Measurements from ENCODE around the gene LPA. TPM values are rescaled to one million over a fixed set of nuclear protein-coding genes. Genes with fewer than 3 reads are reported as not detected.
"Not testable (repeated sequence)": the region's sequence is repeated elsewhere in the genome, so short reads cannot be mapped to it uniquely, and the experiment has no call there.

The LPA gene
- total and polyA plus RNA-seq, 12 donors: 0.10 to 5.7 (median 0.57) TPM; not detected in 5

- intact Hi-C loops (cut with DNase I): no loop called here
- no peak for DNase-seq
- Histone ChIP-seq H3K36me3 (replicated peaks in 1 of 2) (no peaks in the 10 kb centered on the region), H3K9me3 (replicated peaks in 1 of 3) (no peaks in the 10 kb centered on the region), H3K27ac (no peak overlapping the region), H3K4me3 (no peak overlapping the region), H3K27me3 (no peaks in the 10 kb centered on the region), H3K4me1 (replicated peaks in 1 of 2) (no peaks in the 10 kb centered on the region)
- TF ChIP-seq, protein P1, sequence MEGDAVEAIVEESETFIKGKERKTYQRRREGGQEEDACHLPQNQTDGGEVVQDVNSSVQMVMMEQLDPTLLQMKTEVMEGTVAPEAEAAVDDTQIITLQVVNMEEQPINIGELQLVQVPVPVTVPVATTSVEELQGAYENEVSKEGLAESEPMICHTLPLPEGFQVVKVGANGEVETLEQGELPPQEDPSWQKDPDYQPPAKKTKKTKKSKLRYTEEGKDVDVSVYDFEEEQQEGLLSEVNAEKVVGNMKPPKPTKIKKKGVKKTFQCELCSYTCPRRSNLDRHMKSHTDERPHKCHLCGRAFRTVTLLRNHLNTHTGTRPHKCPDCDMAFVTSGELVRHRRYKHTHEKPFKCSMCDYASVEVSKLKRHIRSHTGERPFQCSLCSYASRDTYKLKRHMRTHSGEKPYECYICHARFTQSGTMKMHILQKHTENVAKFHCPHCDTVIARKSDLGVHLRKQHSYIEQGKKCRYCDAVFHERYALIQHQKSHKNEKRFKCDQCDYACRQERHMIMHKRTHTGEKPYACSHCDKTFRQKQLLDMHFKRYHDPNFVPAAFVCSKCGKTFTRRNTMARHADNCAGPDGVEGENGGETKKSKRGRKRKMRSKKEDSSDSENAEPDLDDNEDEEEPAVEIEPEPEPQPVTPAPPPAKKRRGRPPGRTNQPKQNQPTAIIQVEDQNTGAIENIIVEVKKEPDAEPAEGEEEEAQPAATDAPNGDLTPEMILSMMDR (IDR thresholded peaks at IDR 0.05): no peak
- TF ChIP-seq POLR2A (IDR thresholded peaks at IDR 0.05): no peak
- 76 to 91% (median 86%) methylated on average over 5 of the region's 5 CpGs for WGBS, 4 donors
Measured at GRCh38 chr6:160692369-160692959, 28.4 kb upstream of the LPA start.

DNA sequence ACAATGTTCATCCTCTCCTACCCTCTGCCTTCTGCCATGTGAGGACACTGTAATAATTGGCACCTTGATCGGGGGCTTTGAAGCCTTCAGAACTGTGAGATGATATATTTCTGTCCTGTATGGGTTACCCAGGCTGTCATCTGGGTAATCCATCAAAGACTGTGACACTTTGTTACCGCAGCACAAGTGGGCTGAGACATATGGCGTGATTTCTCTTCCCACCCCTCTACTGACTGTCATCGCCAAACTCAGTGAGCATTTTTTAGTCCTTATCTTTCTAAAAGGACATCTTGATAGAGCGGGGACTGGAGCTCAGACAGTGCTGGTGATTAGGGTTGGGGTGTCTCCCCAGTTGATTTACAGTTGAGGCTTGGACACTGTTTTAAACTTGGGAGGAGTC is 27.5 kb upstream of the LPA start:
- no peak overlapping the region for H3K27ac ChIP-seq
- no peak overlapping the region for H3K4me3 ChIP-seq
- H3K36me3 ChIP-seq (replicated peaks in 1 of 2): no peaks in the 10 kb centered on the region
- TF ChIP-seq, protein P1 (IDR thresholded peaks at IDR 0.05): no peak
- TF ChIP-seq POLR2A (IDR thresholded peaks at IDR 0.05): no peak
- no peaks in the 10 kb centered on the region for H3K4me1 ChIP-seq (replicated peaks in 1 of 2)
- no peak for DNase-seq
- 53 to 67% (median 66%) methylated on average over 3 to 5 of the region's 5 CpGs for WGBS, 4 donors
- intact Hi-C loops (cut with DNase I): no loop called here
- no peaks in the 10 kb centered on the region for H3K9me3 ChIP-seq (replicated peaks in 1 of 3)
- no peaks in the 10 kb centered on the region for H3K27me3 ChIP-seq

DNA sequence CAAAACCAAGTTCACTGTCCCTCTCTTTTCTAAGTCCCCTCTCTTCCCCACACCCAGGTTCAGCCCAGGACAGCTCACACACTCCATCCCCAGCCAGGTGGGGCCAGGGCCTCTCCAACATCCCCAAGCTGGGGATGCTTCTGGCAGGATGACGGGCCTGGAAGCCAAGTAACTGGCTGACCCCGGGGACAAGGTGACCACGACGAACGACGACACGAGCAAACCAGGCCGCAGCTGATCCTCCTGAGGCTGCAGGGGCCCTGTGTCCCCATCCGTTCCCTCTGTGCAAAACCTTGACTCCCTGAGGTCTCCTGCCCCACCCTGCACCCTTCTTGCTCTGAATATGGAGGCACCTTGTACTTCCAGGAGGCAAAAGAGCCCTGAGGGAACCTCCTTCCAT is 26.4 kb upstream of the LPA start:
- DNase-seq: no peak
- no peaks in the 10 kb centered on the region for H3K9me3 ChIP-seq (replicated peaks in 1 of 3)
- H3K4me3 ChIP-seq: no peak overlapping the region
- H3K36me3 ChIP-seq (replicated peaks in 1 of 2): no peaks in the 10 kb centered on the region
- intact Hi-C loops (cut with DNase I): no loop called here
- TF ChIP-seq, protein P1 (IDR thresholded peaks at IDR 0.05): no peak
- no peak for TF ChIP-seq POLR2A (IDR thresholded peaks at IDR 0.05)
- 83 to 87% (median 85%) methylated on average over 2 to 9 of the region's 9 CpGs for WGBS, 4 donors
- H3K27ac ChIP-seq: no peak overlapping the region
- peaks cover 4% of the 10 kb centered on the region for H3K27me3 ChIP-seq
- no peaks in the 10 kb centered on the region for H3K4me1 ChIP-seq (replicated peaks in 1 of 2)

GRCh38 chr6:160685762-160686450 is 21.8 kb upstream of the LPA start:
- 75 to 84% (median 79%) methylated on average over 4 to 5 of the region's 5 CpGs for WGBS, 4 donors
- Histone ChIP-seq H3K9me3 (replicated peaks in 1 of 3) (no peaks in the 10 kb centered on the region), H3K36me3 (replicated peaks in 1 of 2) (no peaks in the 10 kb centered on the region), H3K4me1 (replicated peaks in 1 of 2) (no peaks in the 10 kb centered on the region), H3K27ac (no peak overlapping the region), H3K4me3 (no peak overlapping the region), H3K27me3 (peaks cover 4% of the 10 kb centered on the region)
- intact Hi-C loops (cut with DNase I): no loop called here
- no peak for DNase-seq
- TF ChIP-seq, protein P1 (IDR thresholded peaks at IDR 0.05): no peak
- no peak for TF ChIP-seq POLR2A (IDR thresholded peaks at IDR 0.05)

DNA sequence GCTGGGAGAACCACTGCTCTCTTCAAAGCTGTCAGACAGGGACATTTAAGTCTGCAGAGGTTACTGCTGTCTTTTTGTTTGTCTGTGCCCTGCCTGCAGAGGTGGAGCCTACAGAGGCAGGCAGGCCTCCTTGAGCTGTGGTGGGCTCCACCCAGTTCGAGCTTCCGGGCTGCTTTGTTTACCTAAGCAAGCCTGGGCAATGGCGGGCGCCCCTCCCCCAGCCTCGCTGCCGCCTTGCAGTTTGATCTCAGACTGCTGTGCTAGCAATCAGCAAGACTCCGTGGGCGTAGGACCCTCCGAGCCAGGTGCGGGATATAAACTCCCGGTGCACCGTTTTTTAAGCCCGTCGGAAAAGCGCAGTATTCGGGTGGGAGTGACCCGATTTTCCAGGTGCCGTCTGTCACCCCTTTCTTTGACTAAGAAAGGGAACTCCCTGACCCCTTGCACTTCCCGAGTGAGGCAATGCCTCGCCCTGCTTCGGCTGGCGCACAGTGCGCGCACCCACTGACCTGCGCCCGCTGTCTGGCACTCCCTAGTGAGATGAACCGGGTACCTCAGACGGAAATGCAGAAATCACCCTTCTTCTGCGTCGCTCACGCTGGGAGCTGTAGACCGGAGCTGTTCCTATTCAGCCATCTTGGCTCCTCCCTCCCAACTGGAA is 21.2 kb upstream of the LPA start:
- 89 to 92% (median 90%) methylated on average over 25 to 27 of the region's 32 CpGs for WGBS, 4 donors
- H3K4me3 ChIP-seq; H3K27me3 ChIP-seq; H3K27ac ChIP-seq; H3K9me3 ChIP-seq (replicated peaks in 1 of 3); DNase-seq; H3K4me1 ChIP-seq (replicated peaks in 1 of 2); intact Hi-C loops (cut with DNase I); H3K36me3 ChIP-seq (replicated peaks in 1 of 2): not testable (repeated sequence)

All from adrenal gland (tissue), 12 donors.